PC-3 (cell line): ENCODE results near the gene WDR7. TPM values are rescaled to one million over a fixed set of nuclear protein-coding genes. Genes with fewer than 3 reads are reported as not detected.

Experiments
- ATAC-seq: fragments of 200-7000 bp; cut with Tn5 transposase; 2 replicates; pipeline ENCODE4 v1.9.1; 2020; ENCODE audit warnings: mild to moderate bottlenecking, moderate library complexity
- BruUV-seq: library from RNA; stranded (reverse); fragments of 400-500 nt; replicated peaks from 2 replicates; lab custom pipeline; 2021; lab: Mats Ljungman, UMichigan
- CTCF ChIA-PET: fragments of 300-600 bp; sonication (Branson Sonifier 250); formaldehyde crosslinking; loops from one replicate; lab custom pipeline; 2022; ENCODE audit warnings: antibody characterized with exemption; lab: Charles Lee
- POLR2A ChIA-PET: fragments of 300-600 bp; sonication (Branson Sonifier 250); formaldehyde crosslinking; loops from one replicate; lab custom pipeline; 2022; ENCODE audit warnings: antibody characterized with exemption; ENCODE audit not compliant: unreplicated experiment; lab: Charles Lee
- DNase-seq: peaks from one replicate; pipeline ENCODE4 v3.0.0-alpha.2; 2015
- H2AFZ ChIP-seq: fragments of 300-600 bp; sonication (generic); 2 replicates; pipeline ENCODE4 v1.6.0; 2016; ENCODE audit warnings: antibody characterized with exemption, low read length
- H3F3A ChIP-seq: fragments of 300-600 bp; sonication (generic); one replicate; pipeline ENCODE4 v1.6.0; 2017; ENCODE audit warnings: antibody characterized with exemption, low read length, control low read depth, mild to moderate bottlenecking; ENCODE audit not compliant: unreplicated experiment
- H3K27ac ChIP-seq: fragments of 300-600 bp; sonication (generic); 2 replicates; pipeline ENCODE4 v1.5.1; 2016; ENCODE audit warnings: mild to moderate bottlenecking, low read length
- H3K27me3 ChIP-seq: fragments of 300-600 bp; sonication (generic); 2 replicates; pipeline ENCODE4 v1.6.1; 2016; ENCODE audit warnings: low read length, mixed read lengths
- H3K36me3 ChIP-seq: fragments of 300-600 bp; sonication (generic); 2 replicates; pipeline ENCODE4 v1.6.1; 2016; ENCODE audit warnings: low read depth, mixed run types, low read length, mixed read lengths
- H3K4me1 ChIP-seq: fragments of 300-600 bp; sonication (generic); 2 replicates; pipeline ENCODE4 v1.5.1; 2016; ENCODE audit warnings: low read length; ENCODE audit not compliant: insufficient read depth
- H3K4me2 ChIP-seq: fragments of 300-600 bp; sonication (generic); 2 replicates; pipeline ENCODE4 v1.6.0; 2016; ENCODE audit warnings: low read length
- H3K4me3 ChIP-seq: fragments of 300-600 bp; sonication (generic); 2 replicates; pipeline ENCODE4 v1.5.1; 2016; ENCODE audit warnings: mild to moderate bottlenecking, low read length, mixed read lengths
- H3K79me2 ChIP-seq: fragments of 300-600 bp; sonication (generic); 2 replicates; pipeline ENCODE4 v1.6.1; 2017; ENCODE audit warnings: low read length, mixed read lengths
- H3K9ac ChIP-seq: fragments of 300-600 bp; sonication (generic); 2 replicates; pipeline ENCODE4 v1.6.0; 2016; ENCODE audit warnings: mild to moderate bottlenecking, low read length
- H3K9me2 ChIP-seq: fragments of 300-600 bp; sonication (generic); replicated peaks from 2 replicates; pipeline ENCODE4 v1.6.1; 2016; ENCODE audit warnings: mixed run types, low read length, mixed read lengths
- H3K9me3 ChIP-seq: fragments of 300-600 bp; sonication (generic); 2 replicates; pipeline ENCODE4 v1.6.1; 2016; ENCODE audit warnings: low read length, mixed read lengths
- H4K20me1 ChIP-seq: fragments of 300-600 bp; sonication (generic); 2 replicates; pipeline ENCODE4 v1.6.1; 2016; ENCODE audit warnings: low read length, mixed read lengths
- EZH2 ChIP-seq: fragments of 300-600 bp; sonication (generic); IDR thresholded peaks from one replicate; pipeline ENCODE4 v1.6.1; 2017; ENCODE audit warnings: antibody characterized with exemption, mild to moderate bottlenecking, low read length; ENCODE audit not compliant: unreplicated experiment
- EZH2phosphoT487 ChIP-seq: fragments of 300-600 bp; sonication (generic); IDR thresholded peaks from 2 replicates; pipeline ENCODE4 v1.6.1; 2018; ENCODE audit warnings: mild to moderate bottlenecking, antibody characterized with exemption, low read length, borderline replicate concordance
- intact Hi-C: fragments of 100-400 bp; cut with micrococcal nuclease; formaldehyde crosslinking; loops from 2 replicates; pipeline ENCODE4 v1.9.0; 2023
- total RNA-seq: library from RNA; depleted of rRNA; stranded (reverse); fragments of >200 nt; gene quantifications from 2 replicates; pipeline ENCODE4 v1.2.3, GENCODE V29; 2014
- TF ChIP-seq, protein P1 (sequence below): fragments of 300-600 bp; sonication (generic); conservative IDR thresholded peaks from 2 replicates; pipeline ENCODE4 v1.5.1; 2017; ENCODE audit warnings: antibody characterized with exemption, low read depth, mild to moderate bottlenecking, low read length

WDR7 gene
- total RNA-seq, 1 experiment from 2014 or later: 16.0 TPM

DNA sequence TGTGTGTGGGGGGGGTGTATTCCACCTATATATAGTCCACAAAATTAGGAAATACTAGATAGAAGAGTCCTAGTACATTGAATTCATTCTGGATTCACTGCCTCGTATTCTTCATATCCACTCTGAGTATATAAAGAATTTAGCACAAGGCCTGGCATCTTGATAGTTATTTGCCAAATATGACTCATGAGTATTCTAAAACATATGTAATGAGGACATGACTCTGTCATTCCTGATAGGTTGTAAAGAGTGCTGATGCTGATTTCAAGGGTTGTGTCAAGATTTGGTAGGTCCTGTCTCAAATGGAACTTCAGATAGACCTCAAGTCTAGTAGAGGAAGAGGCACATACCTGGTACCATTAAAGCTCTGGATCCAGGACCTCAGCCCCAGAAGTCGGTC is 322.3 kb downstream of the WDR7 start:
- POLR2A ChIA-PET: no interaction called here
- CTCF ChIA-PET: no interaction called here

GRCh38 chr18:56974141-56974540 is 323.0 kb downstream of the WDR7 start:
- Histone ChIP-seq H3K4me3 (no peak overlapping the region), H2AFZ (no peak overlapping the region), H3K4me2 (no peak overlapping the region), H3F3A (no peaks in the 10 kb centered on the region), H4K20me1 (no peaks in the 10 kb centered on the region), H3K27me3 (no peaks in the 10 kb centered on the region), H3K79me2 (no peaks in the 10 kb centered on the region), H3K9ac (no peak overlapping the region), H3K9me2 (no peaks in the 10 kb centered on the region), H3K4me1 (no peaks in the 10 kb centered on the region), H3K9me3 (no peaks in the 10 kb centered on the region), H3K27ac (no peak overlapping the region), H3K36me3 (no peaks in the 10 kb centered on the region)
- intact Hi-C loops: no loop called here
- ATAC-seq: no peak
- no peak for DNase-seq
- BruUV-seq: no TSS peak
- POLR2A ChIA-PET: no interaction called here
- CTCF ChIA-PET: no interaction called here
- TF ChIP-seq, protein P1, sequence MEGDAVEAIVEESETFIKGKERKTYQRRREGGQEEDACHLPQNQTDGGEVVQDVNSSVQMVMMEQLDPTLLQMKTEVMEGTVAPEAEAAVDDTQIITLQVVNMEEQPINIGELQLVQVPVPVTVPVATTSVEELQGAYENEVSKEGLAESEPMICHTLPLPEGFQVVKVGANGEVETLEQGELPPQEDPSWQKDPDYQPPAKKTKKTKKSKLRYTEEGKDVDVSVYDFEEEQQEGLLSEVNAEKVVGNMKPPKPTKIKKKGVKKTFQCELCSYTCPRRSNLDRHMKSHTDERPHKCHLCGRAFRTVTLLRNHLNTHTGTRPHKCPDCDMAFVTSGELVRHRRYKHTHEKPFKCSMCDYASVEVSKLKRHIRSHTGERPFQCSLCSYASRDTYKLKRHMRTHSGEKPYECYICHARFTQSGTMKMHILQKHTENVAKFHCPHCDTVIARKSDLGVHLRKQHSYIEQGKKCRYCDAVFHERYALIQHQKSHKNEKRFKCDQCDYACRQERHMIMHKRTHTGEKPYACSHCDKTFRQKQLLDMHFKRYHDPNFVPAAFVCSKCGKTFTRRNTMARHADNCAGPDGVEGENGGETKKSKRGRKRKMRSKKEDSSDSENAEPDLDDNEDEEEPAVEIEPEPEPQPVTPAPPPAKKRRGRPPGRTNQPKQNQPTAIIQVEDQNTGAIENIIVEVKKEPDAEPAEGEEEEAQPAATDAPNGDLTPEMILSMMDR: no peak
- TF ChIP-seq EZH2 (no peak), EZH2phosphoT487 (no peak)

More for the DNA sequence above, 322.3 kb downstream of the WDR7 start:
- Histone ChIP-seq H3K4me3 (no peak overlapping the region), H3K9me3 (no peaks in the 10 kb centered on the region), H3K4me1 (no peaks in the 10 kb centered on the region), H3K79me2 (no peaks in the 10 kb centered on the region), H4K20me1 (no peaks in the 10 kb centered on the region), H3K27me3 (no peaks in the 10 kb centered on the region), H3K4me2 (no peak overlapping the region), H3K9ac (no peak overlapping the region), H3K27ac (no peak overlapping the region), H3K9me2 (no peaks in the 10 kb centered on the region), H3K36me3 (no peaks in the 10 kb centered on the region), H3F3A (no peaks in the 10 kb centered on the region), H2AFZ (no peak overlapping the region)
- ATAC-seq: peak; percentile 53
- TF ChIP-seq EZH2phosphoT487: no peak
- TF ChIP-seq, protein P1: no peak
- BruUV-seq: no TSS peak
- DNase-seq: peak; percentile 23
- intact Hi-C loops: no loop called here

- Histone ChIP-seq H3K79me2 (no peaks in the 10 kb centered on the region), H3K4me1 (no peaks in the 10 kb centered on the region), H3F3A (no peaks in the 10 kb centered on the region), H3K27ac (no peak overlapping the region), H3K9ac (no peak overlapping the region), H3K27me3 (no peaks in the 10 kb centered on the region), H3K4me2 (no peak overlapping the region), H3K9me3 (no peaks in the 10 kb centered on the region), H3K4me3 (no peak overlapping the region), H3K9me2 (no peaks in the 10 kb centered on the region), H4K20me1 (no peaks in the 10 kb centered on the region), H2AFZ (no peak overlapping the region), H3K36me3 (no peaks in the 10 kb centered on the region)
- TF ChIP-seq, protein P1: no peak
- TF ChIP-seq EZH2: no peak
- no peak for TF ChIP-seq EZH2phosphoT487
- no TSS peak for BruUV-seq
- no peak for ATAC-seq
- ChIA-PET CTCF (no interaction called here), POLR2A (no interaction called here)
- intact Hi-C loops: no loop called here
- no peak for DNase-seq
Observed at GRCh38 chr18:56975276-56975675, 324.1 kb downstream of the WDR7 start.
